ENCODE measurements around the gene CUL4A.

- no peak for TF ChIP-seq CTCF (IDR thresholded peaks at IDR 0.05; ENCODE audit: extremely low read depth in 1 of 2, insufficient read depth in 1 of 2, low read depth in 1 of 2, low read length in 2 of 2)
- TF ChIP-seq POLR2A (IDR thresholded peaks at IDR 0.05; ENCODE audit: low read depth, low read length): no peak
- TF ChIP-seq EZH2 (IDR thresholded peaks at IDR 0.05; ENCODE audit: borderline replicate concordance, low read depth, low read length, severe bottlenecking): no peak
Measured at GRCh38 chr13:113172419-113172926, 36.9 kb upstream of the CUL4A start.

Data from endothelial cell of umbilical vein (primary cell).